HT-29 (cell line): Measurements from ENCODE around the gene TMEM220. TPM values are rescaled to one million over a fixed set of nuclear protein-coding genes. Genes with fewer than 3 reads are reported as not detected.

Experiments used
- DNase-seq: peaks from one replicate; pipeline ENCODE4 v3.0.0-alpha.2; 2015; ENCODE audit warnings: low spot score
- total RNA-seq: library from RNA; depleted of rRNA; stranded (reverse); fragments of >200 nt; shearing (Covaris generic); gene quantifications from 2 replicates; pipeline ENCODE4 v1.2.3, GENCODE V29; 2014; rRNA removed

Gene TMEM220
- total RNA-seq, 1 experiment from 2014 or later = not detected

GRCh38 chr17:10664571-10664970, 65.3 kb downstream of the TMEM220 start:
- DNase-seq = no peak

Other genes starting within 250 kb of the TMEM220 start
- not detected in 2 replicates for gene MYH1, start 211.5 kb downstream of the TMEM220 start, total RNA-seq
- not detected in 2 replicates for gene MYH2, start 180.4 kb downstream of the TMEM220 start, total RNA-seq
- gene MYH3, start 72.7 kb downstream of the TMEM220 start, total RNA-seq = 0.25 and 1.0 TPM in 2 replicates
- 52.4 and 55.8 TPM in 2 replicates for gene SCO1, start 32.5 kb downstream of the TMEM220 start, total RNA-seq
- gene ADPRM, start 32.4 kb downstream of the TMEM220 start, total RNA-seq = 1.4 and 2.7 TPM in 2 replicates
- gene TMEM238L, start 74.1 kb upstream of the TMEM220 start, total RNA-seq = 4.7 and 4.8 TPM in 2 replicates
- not detected in 2 replicates for gene PIRT, start 108.1 kb upstream of the TMEM220 start, total RNA-seq